Measurements from ENCODE around the gene SIGLEC1.

The SIGLEC1 gene

DNA sequence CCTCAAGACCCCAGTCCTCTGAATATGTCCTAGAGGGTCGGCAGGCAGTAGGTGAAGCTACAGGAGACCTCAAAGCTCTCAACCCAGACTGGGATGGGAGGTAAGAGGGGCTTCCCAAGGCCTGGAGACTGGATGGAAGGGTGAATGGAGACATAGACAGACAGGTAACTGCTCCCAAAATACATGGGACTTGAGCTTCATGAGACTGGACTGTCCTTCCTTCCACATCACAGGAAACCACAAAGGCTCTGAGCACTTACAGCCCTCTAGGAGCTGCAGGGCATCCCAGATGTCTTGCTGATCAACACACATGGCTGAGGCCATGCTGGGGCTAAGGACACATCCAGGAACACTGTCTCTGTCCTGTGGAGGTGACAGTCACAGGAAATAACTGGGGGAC, 31.6 kb upstream of the SIGLEC1 start:
- ChIA-PET POLR2A (no interaction called here), CTCF (interaction anchor here (1.0 to 11.2 kb wide), 5 partner anchors 9 to 67 kb away, joined by 3 to 119 read pairs (median 16); no protein-coding TSS in a partner anchor)
- DNase-seq (ENCODE audit: low read depth, low spot score) = no peak
- TF ChIP-seq, protein P1, sequence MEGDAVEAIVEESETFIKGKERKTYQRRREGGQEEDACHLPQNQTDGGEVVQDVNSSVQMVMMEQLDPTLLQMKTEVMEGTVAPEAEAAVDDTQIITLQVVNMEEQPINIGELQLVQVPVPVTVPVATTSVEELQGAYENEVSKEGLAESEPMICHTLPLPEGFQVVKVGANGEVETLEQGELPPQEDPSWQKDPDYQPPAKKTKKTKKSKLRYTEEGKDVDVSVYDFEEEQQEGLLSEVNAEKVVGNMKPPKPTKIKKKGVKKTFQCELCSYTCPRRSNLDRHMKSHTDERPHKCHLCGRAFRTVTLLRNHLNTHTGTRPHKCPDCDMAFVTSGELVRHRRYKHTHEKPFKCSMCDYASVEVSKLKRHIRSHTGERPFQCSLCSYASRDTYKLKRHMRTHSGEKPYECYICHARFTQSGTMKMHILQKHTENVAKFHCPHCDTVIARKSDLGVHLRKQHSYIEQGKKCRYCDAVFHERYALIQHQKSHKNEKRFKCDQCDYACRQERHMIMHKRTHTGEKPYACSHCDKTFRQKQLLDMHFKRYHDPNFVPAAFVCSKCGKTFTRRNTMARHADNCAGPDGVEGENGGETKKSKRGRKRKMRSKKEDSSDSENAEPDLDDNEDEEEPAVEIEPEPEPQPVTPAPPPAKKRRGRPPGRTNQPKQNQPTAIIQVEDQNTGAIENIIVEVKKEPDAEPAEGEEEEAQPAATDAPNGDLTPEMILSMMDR (IDR thresholded peaks at IDR 0.05; ENCODE audit: insufficient read depth, low read length, missing control alignments) = no peak
- H3K4me3 ChIP-seq (ENCODE audit: low read depth, low read length) = no peak overlapping the region

DNA sequence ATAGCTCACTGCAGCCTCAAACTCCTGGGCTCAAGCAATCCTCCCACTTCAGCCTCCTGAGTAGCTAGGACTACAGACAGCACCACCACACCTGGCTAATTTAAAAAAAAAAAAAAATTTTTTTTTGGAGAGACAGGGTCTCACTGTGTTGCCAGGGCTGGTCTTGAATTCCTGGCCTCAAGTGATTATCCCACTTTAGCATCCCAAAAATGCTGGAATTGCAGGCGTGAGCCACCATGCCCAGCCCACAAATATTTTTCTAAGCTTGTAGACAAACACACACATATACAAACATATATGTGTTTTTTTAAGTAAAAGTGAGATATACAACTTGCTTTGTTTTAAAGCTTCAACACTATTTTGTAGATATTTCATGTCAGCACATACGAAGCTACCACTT, 30.9 kb upstream of the SIGLEC1 start:
- ChIA-PET POLR2A (no interaction called here), CTCF (interaction anchor here (1.7 to 11.2 kb wide), 4 partner anchors 14 to 66 kb away, joined by 3 to 119 read pairs (median 17); no protein-coding TSS in a partner anchor)
- no peak for DNase-seq (ENCODE audit: low read depth, low spot score)
- TF ChIP-seq, protein P1 (IDR thresholded peaks at IDR 0.05; ENCODE audit: insufficient read depth, low read length, missing control alignments) = no peak
- H3K4me3 ChIP-seq (ENCODE audit: low read depth, low read length) = no peak overlapping the region

DNA sequence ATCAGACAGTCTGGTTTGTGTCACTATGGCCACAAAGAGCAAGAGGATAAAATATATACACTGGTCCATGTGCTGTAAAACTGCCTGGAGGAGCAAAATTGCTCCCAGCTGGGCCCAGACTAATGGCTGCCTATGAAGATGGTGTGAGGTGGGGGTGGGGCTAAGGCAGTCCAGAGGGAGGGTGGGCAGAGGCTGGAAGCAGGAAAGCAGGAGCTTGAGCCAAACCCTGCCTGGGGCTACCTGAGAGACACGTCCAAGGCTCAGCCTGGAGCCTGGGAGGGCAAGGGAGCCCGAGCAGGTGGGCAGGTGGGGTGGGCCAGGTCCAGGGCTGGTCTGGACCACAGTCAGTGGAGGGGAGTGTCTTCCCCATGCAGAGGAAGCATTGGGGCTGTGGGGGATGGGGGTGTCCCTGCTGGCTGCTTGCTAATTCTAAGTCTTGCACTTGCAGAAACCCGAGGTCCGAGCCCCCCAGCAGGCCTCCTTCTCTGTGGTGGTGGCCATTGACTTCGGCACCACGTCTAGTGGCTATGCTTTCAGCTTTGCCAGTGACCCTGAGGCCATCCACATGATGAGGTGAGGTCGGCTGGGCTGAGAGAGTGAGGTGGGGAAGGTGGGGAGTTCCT, 29.5 kb upstream of the SIGLEC1 start:
- H3K4me3 ChIP-seq (ENCODE audit: low read depth, low read length) = no peak overlapping the region
- no peak for DNase-seq (ENCODE audit: low read depth, low spot score)
- TF ChIP-seq, protein P1 (IDR thresholded peaks at IDR 0.05; ENCODE audit: insufficient read depth, low read length, missing control alignments) = no peak
- ChIA-PET CTCF (interaction anchor here (0.7 to 3.5 kb wide), 8 partner anchors 9 to 178 kb away, joined by 3 to 22 read pairs (median 3); no protein-coding TSS in a partner anchor), POLR2A (no interaction called here)

DNA sequence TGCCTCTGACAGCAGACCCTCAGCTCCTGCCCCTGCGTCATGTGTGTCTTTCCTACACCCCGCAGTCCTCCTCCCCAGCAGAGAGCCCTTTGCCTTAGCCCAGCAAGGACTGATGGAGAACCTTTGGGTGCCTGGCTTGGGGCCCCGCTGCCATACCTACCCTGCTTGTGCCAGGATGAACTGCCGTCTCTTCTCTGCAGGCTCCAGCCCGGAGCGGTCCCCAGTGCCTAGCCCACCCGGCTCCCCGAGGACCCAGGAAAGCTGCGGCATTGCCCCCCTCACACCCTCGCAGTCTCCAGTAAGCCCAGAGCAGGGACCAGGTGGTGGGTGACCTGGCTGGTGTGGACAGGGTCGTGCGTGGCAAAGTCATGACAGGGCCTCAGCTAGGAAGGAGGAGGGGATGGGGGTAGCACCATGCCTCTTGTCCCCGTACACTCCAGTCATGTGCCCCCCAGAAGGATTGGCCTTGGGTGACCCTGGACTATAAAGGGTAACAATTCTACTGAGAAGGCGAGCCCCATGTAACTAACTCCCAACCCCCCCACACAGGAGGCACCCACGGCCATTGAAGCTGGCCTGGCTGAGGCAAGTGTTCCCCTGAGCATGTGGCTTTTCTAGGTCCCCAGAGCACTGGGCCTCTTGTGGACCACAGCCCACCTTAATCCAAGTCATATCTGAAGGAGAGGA, 28.4 kb upstream of the SIGLEC1 start:
- ChIA-PET CTCF (interaction anchor here (0.9 to 3.5 kb wide), 8 partner anchors 9 to 177 kb away, joined by 3 to 22 read pairs (median 5); no protein-coding TSS in a partner anchor), POLR2A (interaction anchor here (0.7 kb wide), 1 partner anchor 79 kb away, joined by 3 read pairs; the partner anchor contains the start of gene AP5S1)
- DNase-seq (ENCODE audit: low read depth, low spot score) = no peak
- no peak overlapping the region for H3K4me3 ChIP-seq (ENCODE audit: low read depth, low read length)
- TF ChIP-seq, protein P1 (IDR thresholded peaks at IDR 0.05; ENCODE audit: insufficient read depth, low read length, missing control alignments) = no peak

DNA sequence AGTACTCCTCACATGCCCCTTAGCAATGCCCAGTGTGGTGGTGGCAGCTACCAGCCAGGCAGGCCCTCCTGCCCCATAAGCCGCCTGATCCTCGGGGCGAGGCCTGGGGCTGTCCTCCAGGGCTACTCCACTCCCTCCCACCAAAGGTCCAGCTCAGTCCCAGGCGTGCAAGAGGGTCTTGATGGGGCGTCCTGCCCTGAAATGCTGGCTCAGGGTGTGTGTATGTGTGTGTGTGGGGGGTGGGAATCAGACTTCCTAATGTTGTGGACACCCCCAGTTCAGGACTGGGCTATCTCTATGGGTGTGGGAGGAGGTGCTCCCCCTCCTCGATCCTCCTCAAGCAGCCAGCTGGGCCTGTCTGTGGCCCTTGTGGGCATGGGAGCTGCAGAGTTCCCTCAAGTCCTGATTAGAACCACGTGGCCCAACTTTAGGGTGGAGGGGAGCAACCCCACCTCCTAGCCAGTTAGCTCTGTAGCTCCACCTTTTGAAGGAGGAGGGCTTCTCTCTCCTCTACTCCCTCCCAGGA, 27.6 kb upstream of the SIGLEC1 start:
- ChIA-PET CTCF (interaction anchor here (0.9 to 3.5 kb wide), 5 partner anchors 8 to 63 kb away, joined by 3 to 22 read pairs (median 3); no protein-coding TSS in a partner anchor), POLR2A (interaction anchor here (0.7 kb wide), 1 partner anchor 80 kb away, joined by 3 read pairs; the partner anchor contains the start of gene AP5S1)
- TF ChIP-seq, protein P1 (IDR thresholded peaks at IDR 0.05; ENCODE audit: insufficient read depth, low read length, missing control alignments) = no peak
- H3K4me3 ChIP-seq (ENCODE audit: low read depth, low read length) = no peak overlapping the region
- no peak for DNase-seq (ENCODE audit: low read depth, low spot score)

Measured in AG04449 (cell line).